PC-9 (cell line): ENCODE data around the gene CEP78.

Experiments used
- EZH2 ChIP-seq: fragments of 200-600 bp; sonication (generic); IDR thresholded peaks from 2 replicates; pipeline ENCODE4 v1.8.0; 2017; ENCODE audit warnings: antibody characterized with exemption, low read depth
- TF ChIP-seq, protein P1 (sequence below): fragments of 200-600 bp; sonication (generic); conservative IDR thresholded peaks from 2 replicates; pipeline ENCODE4 v1.6.1; 2017; ENCODE audit warnings: mixed run types, antibody characterized with exemption, mild to moderate bottlenecking, moderate library complexity

GRCh38 chr9:78189001-78189400, 46.9 kb upstream of the CEP78 start:
- TF ChIP-seq, protein P1, sequence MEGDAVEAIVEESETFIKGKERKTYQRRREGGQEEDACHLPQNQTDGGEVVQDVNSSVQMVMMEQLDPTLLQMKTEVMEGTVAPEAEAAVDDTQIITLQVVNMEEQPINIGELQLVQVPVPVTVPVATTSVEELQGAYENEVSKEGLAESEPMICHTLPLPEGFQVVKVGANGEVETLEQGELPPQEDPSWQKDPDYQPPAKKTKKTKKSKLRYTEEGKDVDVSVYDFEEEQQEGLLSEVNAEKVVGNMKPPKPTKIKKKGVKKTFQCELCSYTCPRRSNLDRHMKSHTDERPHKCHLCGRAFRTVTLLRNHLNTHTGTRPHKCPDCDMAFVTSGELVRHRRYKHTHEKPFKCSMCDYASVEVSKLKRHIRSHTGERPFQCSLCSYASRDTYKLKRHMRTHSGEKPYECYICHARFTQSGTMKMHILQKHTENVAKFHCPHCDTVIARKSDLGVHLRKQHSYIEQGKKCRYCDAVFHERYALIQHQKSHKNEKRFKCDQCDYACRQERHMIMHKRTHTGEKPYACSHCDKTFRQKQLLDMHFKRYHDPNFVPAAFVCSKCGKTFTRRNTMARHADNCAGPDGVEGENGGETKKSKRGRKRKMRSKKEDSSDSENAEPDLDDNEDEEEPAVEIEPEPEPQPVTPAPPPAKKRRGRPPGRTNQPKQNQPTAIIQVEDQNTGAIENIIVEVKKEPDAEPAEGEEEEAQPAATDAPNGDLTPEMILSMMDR: no peak
- TF ChIP-seq EZH2: no peak
